GM19372 (cell line): ENCODE measurements around the gene AKNA.

Experiments used
- ATAC-seq: cut with Tn5 transposase; IDR thresholded peaks from one replicate; pipeline ENCODE4 v1.9.1; 2021; ENCODE audit warnings: mild to moderate bottlenecking, low read depth, moderate library complexity; ENCODE audit not compliant: unreplicated experiment

The AKNA gene

GRCh38 chr9:114366334-114367128 is 21.3 kb downstream of the AKNA start:
- ATAC-seq: peak; percentile 56

- ATAC-seq: no peak
These were observed 22.6 kb downstream of the AKNA start for GRCh38 chr9:114365194-114365593.

- no peak for ATAC-seq
These were observed 23.4 kb downstream of the AKNA start for GRCh38 chr9:114364134-114365041.

GRCh38 chr9:114363424-114363823 is 24.4 kb downstream of the AKNA start:
- ATAC-seq: no peak

GRCh38 chr9:114362394-114362793 is 25.4 kb downstream of the AKNA start:
- no peak for ATAC-seq

GRCh38 chr9:114361542-114361941 is 26.2 kb downstream of the AKNA start:
- no peak for ATAC-seq

- ATAC-seq: no peak
These were observed 28.0 kb downstream of the AKNA start for GRCh38 chr9:114359801-114360200.

GRCh38 chr9:114357911-114358328 is 29.9 kb downstream of the AKNA start:
- no peak for ATAC-seq

- ATAC-seq: no peak
These were observed 30.4 kb downstream of the AKNA start for GRCh38 chr9:114357360-114357759.

- no peak for ATAC-seq
These were observed 31.0 kb downstream of the AKNA start for GRCh38 chr9:114356792-114357191.

GRCh38 chr9:114355821-114356220 is 32.0 kb downstream of the AKNA start:
- no peak for ATAC-seq

- ATAC-seq: no peak
These were observed 35.9 kb downstream of the AKNA start for GRCh38 chr9:114351932-114352331.

GRCh38 chr9:114350636-114351401 is 37.0 kb downstream of the AKNA start:
- ATAC-seq: no peak

- no peak for ATAC-seq
These were observed 37.9 kb downstream of the AKNA start for GRCh38 chr9:114349713-114350480.

- ATAC-seq: peak; percentile 82
These were observed 38.8 kb downstream of the AKNA start for GRCh38 chr9:114348906-114349482.

- ATAC-seq: no peak
These were observed 39.4 kb downstream of the AKNA start for GRCh38 chr9:114348261-114348905.

GRCh38 chr9:114347675-114348074 is 40.1 kb downstream of the AKNA start:
- ATAC-seq: no peak

GRCh38 chr9:114346146-114346545 is 41.6 kb downstream of the AKNA start:
- no peak for ATAC-seq

GRCh38 chr9:114345493-114346065 is 42.2 kb downstream of the AKNA start:
- no peak for ATAC-seq
